Activated CD4-positive, alpha-beta T cell treated with anti-CD3 and anti-CD28 coated beads, Interleukin-2, amount 50 U/mL, for 16 hours (primary cell): ENCODE results near the gene RNF113B.

Source experiments
- DNase-seq: peaks from one replicate; pipeline ENCODE4 v3.0.0-alpha.2; 2020

RNF113B gene

GRCh38 chr13:98203646-98204326 lies 26.7 kb upstream of the RNF113B start:
- DNase-seq = no peak

DNA sequence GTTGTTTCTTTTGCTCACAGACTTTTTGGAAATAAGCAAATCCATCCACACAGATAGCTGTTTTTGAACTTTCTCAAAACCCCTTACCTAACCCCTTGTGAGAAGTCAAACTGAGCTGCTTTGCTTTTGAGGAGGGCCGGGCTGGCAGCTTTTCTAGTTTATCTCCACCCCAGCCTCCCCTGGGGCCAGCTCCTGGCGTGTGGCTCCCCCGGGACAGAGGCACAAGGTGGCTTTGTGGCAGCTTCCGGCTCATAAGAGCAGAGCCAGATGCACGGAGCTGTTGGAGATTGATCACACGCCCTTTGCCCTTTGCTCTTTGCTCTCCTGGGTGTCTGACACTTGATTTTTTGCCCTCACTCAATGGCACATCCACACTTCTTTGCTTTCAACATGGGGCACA lies 24.9 kb upstream of the RNF113B start:
- DNase-seq = no peak

DNA sequence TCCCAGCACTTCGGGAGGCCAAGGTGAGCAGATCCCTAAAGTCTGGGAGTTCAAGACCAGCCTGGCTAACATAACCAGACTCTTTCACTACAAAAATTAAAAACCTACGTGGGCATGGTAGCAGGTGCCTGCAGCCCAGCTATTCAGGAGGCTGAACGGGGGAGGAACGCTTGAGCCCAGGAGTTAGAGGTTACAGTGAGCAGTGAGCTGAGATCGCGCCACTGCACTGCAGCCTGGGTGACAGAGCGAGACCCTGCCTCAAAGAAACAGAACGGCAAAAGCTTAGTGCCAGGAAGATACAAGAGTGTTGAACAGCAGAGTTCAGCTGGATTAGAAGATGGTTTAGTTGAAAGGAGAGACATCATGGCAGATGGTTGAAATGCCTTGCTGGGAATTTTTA lies 24.1 kb upstream of the RNF113B start:
- DNase-seq = no peak

DNA sequence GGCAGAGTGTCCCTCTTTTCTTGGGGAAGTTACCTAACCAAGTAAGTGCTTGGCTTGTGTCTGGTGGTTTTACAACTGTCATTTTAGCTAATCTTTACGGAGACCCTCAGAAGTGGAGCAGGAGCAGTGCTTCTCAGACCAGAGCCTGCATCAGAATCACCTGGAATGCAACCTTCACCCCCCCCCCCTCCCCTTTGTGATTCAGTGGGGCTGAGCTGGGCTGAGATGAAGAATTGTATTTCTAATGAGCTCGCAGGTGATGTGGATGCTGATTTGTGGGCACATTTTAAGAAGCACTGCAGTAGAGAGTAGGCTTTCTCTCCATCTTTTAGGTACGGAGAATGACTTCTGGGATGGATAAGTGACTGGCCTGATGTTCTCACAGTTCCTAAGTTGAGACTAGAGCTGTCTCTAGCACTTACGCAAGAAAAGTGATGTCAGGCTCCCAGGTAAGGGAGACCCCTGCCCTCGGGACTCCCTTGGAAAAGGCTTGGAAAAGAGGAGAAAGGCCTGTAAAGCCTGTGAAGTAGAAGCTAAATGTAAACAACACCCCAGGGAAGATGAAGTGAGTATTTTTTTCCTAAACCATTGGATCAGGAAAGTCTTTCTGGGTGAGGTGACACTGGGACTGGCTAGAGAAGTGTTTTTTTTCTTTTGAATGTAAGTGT lies 23.3 kb upstream of the RNF113B start:
- DNase-seq = no peak

GRCh38 chr13:98199480-98199879 lies 22.4 kb upstream of the RNF113B start:
- no peak for DNase-seq

DNA sequence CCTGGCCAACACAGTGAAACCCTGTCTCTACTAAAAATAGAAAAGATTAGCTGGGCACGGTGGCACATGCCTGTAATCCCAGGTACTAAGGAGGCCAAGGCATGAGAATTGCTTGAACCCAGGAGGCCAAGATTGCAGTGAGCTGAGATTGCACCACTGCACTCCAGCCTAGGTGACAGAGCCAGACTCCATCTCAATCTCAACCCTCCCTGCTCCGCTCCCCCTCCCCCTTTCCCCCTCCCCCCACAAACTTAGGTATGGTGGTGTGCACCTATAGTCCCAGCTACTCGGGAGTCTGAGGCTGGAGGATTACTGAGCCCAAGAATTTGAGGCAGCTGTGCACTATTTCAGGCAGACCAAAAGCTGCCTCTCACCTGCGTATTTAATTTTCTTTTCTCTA lies 21.6 kb upstream of the RNF113B start:
- no peak for DNase-seq

DNA sequence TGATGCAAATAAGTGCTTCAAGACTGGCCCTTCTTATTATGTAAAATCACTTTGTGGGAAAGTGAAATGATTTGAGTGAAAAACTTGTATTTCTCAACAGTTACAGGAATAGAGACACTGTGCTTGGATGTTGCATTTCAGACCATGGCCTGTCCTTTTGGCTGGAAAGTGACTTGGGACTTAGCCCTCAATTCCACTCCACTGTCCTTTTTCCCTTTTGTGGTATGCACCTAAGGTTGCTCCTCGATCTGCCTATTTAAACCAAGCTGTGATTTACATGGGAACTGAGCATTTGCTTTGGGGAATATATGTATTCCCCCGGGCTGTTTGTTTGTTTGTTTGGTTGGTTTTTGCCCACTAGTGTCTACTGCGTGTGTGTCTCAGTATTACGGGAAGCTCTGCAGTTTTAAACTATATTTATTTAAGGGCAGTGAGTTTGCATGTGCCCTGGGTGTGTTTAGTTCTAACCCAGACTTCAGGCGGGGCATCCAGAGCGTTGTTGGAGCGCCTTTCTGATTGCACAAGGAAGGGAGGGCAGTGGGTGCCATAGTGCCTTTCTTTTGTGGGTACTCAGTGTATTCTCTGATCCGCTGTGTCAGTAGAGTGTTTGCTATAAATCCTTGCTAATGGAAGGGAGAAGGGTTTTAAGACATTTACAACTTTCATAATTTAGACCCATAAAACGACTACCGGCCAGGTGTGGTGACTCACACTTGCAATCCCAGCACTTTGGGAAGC lies 18.2 kb upstream of the RNF113B start:
- no peak for DNase-seq

- DNase-seq = no peak
Observed at GRCh38 chr13:98192008-98192407, 14.9 kb upstream of the RNF113B start.

- DNase-seq = no peak
Observed at GRCh38 chr13:98190889-98191444, 13.9 kb upstream of the RNF113B start.

DNA sequence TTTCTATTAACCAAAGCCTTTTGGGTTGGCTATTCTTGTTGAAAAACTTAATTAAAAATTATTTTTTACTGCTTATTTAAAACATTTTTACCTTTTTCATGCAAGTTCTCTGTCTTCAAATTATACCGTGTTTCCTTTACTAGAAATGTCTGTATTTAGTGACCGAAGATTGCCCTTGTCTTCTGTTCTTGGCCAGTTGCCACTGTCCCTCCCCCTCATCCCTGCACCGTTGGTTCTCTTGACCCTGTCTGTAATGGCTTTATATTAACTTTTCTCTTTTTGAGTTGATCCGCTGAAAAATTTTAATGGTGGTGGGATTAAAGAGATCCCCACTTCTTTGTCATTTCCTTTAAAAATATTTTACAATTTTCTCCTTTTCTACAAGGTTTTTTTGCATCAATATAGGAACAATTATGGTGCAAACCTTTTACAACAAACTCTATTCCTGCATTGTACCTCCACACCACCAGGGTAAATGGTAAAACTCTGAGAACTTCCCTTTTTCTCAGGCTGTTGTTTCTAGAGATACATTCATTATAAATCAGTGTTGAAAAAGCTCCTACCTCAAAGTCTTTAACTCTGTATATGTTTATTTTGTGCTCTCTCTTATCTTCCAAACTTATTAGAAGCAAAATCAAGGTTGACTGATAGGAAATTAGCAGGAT lies 12.9 kb upstream of the RNF113B start:
- DNase-seq = no peak

DNA sequence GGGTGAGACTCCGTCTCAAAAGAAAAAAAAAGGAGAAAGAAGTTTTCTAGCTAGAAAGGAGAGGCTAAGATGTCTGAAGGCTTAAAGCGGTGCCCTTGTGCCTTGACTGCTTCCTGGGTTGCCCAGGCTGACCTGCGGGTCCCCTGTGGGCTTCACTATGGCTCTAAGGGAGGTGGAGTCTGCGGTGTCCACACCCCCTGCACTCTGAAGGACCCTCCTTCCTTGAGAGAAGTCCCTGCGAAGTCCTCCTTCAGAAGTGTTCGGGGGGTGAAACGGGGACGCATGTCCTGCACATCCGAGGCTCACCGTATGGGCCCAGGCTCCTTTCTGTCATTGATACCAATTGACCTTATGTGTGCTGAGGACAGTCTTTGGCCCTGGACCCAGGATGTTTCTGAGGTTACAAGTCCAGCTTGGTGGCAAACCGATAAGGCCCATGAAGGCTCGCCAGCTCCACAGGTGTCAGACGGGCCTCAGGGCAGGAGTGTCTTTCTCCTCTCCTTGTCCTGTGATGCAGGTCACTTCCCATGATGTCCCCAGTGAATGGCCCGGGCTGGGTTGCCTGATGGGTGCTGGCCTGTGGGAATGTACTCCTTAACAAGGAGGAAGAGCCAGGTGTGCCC lies 11.6 kb upstream of the RNF113B start:
- DNase-seq = no peak

- no peak for DNase-seq
Observed at GRCh38 chr13:98187965-98188261, 10.8 kb upstream of the RNF113B start.

DNA sequence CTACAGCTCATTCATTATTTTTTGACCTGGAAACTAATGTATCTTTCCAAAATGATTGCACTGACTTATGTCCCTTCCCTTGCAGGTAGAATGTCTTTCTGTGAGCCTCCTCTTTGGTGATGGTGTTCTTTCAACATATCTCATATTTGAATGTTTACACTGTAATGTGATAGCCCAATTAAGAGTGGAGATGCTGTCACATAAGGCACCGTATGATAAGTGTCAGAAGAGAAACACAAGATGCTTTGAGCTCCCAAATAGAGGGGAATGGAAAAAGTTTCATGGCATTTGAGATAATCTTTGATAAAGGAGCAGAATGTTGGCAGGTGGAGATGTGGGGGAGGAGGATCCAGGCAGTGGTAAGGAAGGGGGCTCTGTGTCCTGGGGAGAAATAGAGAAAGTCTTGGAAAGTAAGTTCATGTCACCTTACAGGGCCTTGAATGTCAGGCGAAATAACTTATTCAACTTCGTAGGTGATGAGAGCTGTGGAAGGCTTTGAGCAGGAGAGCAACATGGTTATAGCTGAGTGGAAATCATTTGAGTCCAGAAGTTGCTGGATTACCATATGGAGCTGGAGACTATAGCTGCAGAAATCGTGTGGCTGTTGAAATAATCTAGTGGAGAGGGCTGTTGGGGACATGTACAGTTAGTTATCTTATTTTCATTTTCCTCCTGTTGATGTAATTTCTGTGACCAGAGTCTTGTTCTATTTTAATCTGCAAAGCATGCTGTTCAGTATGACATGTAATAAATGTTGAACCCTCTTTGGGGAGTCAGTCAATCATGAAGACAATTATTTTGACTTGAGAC lies 10.3 kb upstream of the RNF113B start:
- DNase-seq = no peak

DNA sequence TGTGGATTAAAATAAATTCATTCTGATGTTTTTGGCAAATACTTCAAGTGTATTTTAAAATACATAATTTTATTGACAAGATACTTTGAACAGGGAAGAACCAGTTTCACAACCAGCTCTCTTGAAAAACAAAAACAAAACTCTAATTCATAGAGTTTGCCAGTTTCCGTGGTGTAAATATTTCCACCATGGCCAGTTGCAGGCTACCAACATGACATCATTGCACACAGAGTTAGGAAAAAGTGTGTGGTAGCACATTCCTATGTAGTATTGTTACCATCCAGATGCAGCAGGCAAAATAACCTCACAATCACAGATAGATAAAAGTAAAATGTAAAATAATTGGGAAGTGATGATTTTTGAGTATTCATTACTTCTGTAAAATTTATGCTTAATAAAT lies 7.7 kb upstream of the RNF113B start:
- DNase-seq = no peak

- no peak for DNase-seq
Observed at GRCh38 chr13:98182589-98182988, 5.5 kb upstream of the RNF113B start.

GRCh38 chr13:98182153-98182552 lies 5.1 kb upstream of the RNF113B start:
- no peak for DNase-seq

DNA sequence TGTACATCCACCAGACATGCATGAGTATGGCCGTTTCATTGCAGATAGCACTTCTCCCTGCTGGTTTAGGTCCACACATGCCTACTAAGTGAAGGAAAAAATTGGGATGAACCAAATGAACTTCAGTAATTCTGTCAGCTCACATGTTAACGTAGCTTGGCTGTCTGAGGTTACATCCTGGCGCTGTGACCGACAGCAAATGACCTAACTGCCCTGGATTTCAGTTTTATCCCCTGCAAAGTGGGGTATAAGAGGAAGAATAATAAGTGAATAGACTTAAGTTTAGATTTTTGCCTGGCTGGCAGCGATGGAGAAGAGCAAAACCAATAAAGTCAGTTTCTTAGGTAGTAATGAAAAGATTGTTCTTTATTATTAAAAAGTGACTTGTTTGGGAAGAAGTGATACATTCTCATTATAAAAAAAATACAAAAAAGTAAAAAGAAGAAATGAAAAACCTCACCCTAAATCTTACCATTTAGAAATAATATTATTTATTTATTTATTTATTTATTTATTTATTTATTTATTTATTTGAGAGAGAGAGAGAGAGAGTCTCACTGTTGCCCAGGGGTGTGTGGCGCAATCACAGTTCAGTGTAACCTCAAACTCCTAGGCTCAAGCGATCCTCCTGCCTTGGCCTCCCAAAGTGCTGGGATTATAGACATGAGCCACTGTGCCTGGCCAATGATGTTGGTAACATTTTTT lies 4.2 kb upstream of the RNF113B start:
- DNase-seq = no peak

DNA sequence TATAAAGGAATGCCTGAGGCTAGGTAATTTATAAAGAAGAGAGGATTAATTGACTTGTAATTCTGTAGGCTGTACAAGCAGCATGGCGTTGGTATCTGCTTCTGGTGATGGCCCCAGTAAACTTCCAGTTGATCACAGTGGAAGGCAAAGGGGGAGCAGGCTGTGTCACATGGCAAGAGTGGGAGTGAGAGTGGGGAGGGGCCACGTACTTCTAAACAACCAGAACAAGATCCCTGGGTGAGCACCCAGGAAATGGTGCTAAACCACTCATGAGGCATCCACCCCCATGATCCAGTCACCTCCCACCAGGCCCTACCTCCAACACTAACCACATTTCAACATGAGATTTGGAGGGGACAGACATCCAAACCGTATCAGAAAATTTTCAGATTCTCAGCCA lies 3.0 kb upstream of the RNF113B start:
- no peak for DNase-seq

GRCh38 chr13:98175823-98176222 lies 1.2 kb downstream of the RNF113B start:
- no peak for DNase-seq

- no peak for DNase-seq
Observed at GRCh38 chr13:98175043-98175442, 2.0 kb downstream of the RNF113B start.

DNA sequence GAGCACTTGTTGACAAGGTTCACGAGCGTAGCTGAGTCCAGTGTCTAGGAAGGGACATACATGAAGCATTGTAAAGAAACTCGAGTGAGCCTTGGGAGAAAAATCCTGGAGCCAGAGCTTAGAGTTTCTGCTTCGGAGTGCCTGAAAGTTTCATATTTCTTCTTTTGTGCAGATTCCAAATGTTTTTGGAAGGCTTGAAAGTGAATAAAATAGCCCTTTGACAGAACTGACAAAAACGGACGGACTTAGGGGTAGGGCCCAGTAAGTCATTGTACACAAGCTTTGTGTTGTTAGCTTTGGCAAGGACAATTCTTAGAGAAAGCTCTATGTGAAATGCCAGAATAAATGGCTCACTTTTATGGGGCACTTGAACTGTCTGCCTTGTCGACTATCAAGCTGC lies 2.8 kb downstream of the RNF113B start:
- DNase-seq = no peak
